GM12892 (cell line): Measurements from ENCODE around the gene DHRS1.

Source experiments
- POLR2A ChIP-seq: IDR thresholded peaks from 2 replicates; pipeline ENCODE4 v1.6.1; 2011; ENCODE audit warnings: low read depth, low read length, control low read depth
- POLR2AphosphoS5 ChIP-seq: IDR thresholded peaks from 2 replicates; pipeline ENCODE4 v1.6.1; 2011; ENCODE audit warnings: low read depth, low read length, control low read depth
- TAF1 ChIP-seq: IDR thresholded peaks from 2 replicates; pipeline ENCODE4 v1.6.1; 2011; ENCODE audit warnings: low read depth, mild to moderate bottlenecking, control low read depth, low read length, borderline replicate concordance

- TF ChIP-seq POLR2A (no peak), TAF1 (no peak), POLR2AphosphoS5 (no peak)
Observed at GRCh38 chr14:24285351-24285750, 14.2 kb downstream of the DHRS1 start.
